D341Med (cell line): Measurements from ENCODE around the gene GNL2.

Source experiments
- DNase-seq: peaks from one replicate; pipeline ENCODE4 v3.0.0; 2012; ENCODE audit warnings: low spot score

Gene GNL2

DNA sequence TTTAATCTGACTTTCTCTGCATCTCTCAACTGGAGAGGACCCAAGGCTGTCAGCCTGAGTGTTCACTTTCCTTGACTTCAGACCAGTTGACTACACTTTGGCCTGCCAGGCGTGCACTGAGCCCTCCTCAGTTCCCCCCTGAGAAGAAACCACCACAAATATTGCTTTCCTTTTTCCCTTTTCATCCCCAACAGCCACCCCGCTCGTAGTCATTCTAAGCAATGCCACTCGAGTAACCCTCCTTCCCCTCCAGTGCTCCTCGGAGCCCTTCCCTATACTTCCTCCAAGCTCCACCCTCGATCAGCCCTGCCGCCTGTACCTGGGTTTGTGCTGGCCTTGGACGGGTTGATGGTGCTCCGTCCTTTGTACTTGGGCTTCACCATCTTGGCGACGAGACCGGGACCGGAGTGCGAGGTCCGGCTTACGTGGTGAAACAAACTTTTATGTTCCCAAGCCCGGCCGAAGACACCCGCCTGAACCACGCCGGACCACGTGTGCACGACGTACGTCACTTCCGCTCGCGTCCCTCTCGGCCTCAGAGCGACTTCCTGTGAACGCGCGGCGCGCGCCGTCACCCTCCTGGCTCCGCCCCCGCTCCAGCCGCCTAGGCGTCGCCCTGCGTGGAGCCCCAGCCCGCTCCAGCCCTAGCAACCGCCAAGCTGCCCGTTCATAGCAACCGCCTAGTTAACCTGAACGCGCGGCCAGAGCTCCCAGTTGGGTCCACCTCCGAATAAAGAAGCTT lies at the start of gene GNL2:
Gene GNL2, minus strand, starts transcription at position 498 of the 742 bp plus-strand sequence. Its CDS starts 115 bp downstream, at position 383.
- peak; percentile 99 for DNase-seq

DNA sequence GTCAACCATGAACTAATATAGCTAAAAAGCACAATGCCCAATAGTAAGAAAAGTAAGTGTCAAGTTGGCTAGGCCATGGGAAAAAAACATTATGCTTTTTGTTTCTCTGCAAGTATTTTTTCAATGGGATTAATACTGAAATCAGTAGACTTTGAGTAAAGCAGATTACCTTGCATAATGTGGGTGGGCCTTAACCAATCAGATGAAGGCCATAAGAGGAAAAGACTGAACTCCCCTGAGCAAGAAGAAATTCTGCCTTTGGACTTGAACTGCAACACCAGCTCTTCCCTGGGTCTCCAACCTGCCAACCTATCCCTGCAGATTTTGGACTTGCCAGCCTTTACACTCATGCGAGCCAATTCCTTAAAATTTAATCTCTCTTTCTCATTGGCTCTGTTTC lies 45.3 kb upstream of the GNL2 start:
- DNase-seq: no peak

- DNase-seq: no peak
Measured at GRCh38 chr1:37636435-37636834, 40.7 kb upstream of the GNL2 start.

DNA sequence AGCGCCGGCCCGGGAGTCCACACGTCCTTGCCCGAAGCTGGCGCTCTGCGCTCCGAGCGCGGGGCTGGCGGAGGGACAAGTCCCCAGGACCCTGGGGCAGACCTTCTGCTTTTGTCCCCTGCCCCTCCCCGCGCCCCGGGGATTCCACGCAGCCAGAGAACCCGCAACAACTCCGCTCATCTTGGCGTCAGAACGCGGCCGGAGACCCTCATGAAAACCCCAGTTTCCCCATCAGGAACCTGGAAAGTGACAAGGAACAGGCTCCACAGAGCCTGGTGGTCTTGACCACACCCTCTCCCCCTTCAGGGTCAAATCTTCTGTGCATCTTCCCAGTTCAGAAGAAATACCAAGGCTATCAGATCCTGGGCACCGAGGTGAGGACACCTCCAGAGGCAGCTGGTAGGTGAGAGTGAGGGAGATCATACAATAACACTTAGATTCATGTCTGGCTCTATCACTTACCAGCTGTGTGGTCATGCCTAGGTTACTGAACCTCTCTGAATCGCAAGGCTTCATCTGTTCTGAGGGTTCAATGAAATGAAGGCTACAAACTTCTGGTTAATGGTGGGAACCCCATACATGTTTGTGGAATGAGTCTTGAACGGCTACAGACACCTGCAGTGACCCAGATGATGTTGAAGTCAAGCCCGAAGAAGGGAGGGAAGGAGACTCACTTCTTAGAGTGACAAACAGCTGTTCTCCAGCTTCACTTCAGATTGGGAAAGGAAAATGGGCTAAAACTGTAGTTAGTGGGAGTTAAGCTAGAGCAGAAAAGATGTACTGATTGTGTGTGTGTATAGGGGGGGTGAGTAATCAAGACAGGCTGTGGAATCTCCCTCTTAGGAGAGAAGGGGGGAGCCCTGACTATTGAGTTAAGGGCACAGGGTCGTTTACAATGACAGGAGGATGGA lies 39.5 kb upstream of the GNL2 start:
- DNase-seq: no peak

DNA sequence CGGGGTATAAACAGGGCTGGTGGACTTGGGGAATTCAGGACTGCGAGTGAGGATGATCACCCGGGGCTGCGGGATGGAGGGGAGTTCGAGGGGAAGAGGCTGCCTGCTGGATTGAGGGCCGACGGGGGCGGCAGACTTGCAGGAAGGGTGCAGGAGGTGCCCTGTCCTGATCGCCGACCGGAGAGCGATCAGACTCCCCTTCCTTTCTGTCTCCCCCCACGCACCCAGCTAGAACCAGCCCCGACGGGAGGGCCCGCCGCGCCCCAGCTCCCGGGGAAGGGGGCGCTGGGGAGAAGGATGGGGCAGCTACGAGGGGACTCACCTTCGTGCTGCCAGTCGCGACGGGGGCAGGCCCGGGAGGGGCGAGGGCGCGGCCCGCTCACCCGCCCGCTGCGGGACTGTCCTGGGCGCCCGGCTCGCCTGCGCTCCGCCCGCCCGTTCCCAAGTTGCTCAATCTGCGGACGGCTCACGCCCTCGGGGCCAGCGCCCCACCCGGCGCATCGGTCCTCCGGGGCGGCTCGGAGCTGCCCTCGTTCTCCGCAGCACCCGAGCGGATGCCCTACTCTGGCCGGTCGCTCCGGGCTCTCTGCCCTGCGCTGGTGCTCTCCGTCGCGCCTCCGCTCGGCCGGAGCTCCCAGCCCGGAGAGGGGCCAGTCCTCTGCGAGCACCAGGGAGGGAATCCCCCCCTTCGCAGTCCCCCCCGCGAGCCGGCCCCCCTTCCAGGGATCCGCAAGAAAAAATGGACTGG lies 38.7 kb upstream of the GNL2 start, which contains the start of gene RSPO1:
Gene RSPO1, minus strand, starts transcription at position 649 of the 748 bp plus-strand sequence. CDS start 5,231 bp downstream, outside the sequence.
- DNase-seq: peak; percentile 68

DNA sequence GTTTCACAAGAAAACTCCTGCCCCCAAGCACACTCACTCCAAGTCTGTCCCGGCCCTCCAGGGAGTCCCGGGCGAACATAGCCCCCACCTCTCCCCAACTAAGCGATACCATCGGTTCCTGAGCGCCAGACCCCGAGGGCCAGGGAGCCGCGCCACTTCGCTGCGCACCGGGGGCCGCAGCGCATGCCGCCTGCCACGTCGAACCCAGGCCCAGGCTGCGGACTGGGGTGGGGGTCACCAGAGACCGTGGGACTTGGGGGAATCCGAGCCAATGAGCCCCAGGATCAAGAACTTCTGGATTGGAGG lies 38.2 kb upstream of the GNL2 start:
- peak; percentile 53 for DNase-seq

DNA sequence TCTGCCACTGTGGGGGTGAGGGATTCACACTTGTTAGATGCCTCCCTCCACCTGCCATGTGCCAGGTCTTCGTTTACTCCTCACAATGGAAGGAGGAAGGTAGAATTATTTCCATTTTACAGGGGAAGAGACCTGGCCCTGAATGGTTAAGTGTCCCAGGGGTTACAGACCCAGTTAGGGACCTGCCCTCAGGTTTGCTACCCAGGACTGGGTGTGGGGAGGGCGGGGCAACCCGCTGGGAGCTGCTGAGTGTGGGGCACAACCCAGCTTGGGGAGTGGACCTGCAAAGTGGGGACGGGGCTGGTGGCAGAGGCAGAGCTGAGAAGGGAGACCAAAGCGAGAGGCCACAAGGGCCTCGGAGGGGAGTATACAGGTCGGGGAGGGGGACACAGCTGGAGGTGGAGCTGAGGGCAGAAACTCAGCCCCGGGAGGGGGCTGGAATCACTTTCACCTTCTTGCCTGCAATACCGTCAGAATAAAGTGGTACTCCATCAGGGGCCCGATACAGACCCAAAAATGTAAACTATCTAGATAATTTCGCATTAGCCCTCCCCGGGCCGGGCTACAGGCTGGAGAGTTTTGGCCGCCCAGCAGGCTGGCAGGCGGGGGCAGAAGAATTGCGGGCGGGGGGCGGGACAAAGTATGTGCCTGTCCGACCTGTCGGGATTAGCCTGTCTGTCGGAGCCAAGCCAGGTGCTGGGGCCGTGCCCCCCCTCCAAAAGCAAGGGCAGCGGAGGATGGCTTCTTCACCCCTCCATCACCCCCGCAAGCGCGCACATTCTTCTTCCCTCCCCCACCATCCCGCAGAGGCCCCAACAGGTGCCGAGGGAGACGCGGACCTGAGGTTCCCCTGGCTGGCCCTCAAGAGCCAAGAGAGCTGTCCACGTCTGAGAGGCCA lies 37.6 kb upstream of the GNL2 start:
- DNase-seq: no peak

GRCh38 chr1:37631036-37631435 lies 35.3 kb upstream of the GNL2 start:
- DNase-seq: no peak

DNA sequence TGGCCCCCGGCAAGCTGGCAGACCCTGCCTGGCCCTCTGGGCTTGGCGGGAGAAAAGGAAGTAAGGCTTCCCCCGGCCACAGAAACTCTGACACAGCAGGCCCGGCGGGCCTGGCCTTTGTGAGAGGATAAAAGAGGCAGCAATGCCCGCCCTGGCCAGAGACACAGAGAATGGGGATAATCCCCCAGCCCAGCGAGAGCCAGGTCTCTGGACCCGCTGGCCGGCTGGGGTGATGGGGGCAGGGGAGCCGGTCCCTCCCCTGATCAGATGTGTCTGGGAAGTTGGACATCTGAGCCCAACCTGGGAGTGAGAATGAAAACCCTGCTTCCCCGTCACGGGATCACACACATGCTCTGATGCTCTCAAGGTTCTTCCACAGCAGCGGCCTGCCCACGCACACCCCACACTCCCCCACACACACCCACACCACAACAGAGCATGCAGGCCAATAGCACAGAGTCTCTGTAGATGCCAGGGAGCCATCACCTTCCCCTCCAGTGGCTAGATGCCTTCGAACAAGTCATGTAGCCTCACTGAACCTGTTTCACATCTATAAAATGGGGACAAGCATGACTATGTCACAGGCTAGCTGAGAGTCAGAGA lies 34.8 kb upstream of the GNL2 start:
- no peak for DNase-seq

DNA sequence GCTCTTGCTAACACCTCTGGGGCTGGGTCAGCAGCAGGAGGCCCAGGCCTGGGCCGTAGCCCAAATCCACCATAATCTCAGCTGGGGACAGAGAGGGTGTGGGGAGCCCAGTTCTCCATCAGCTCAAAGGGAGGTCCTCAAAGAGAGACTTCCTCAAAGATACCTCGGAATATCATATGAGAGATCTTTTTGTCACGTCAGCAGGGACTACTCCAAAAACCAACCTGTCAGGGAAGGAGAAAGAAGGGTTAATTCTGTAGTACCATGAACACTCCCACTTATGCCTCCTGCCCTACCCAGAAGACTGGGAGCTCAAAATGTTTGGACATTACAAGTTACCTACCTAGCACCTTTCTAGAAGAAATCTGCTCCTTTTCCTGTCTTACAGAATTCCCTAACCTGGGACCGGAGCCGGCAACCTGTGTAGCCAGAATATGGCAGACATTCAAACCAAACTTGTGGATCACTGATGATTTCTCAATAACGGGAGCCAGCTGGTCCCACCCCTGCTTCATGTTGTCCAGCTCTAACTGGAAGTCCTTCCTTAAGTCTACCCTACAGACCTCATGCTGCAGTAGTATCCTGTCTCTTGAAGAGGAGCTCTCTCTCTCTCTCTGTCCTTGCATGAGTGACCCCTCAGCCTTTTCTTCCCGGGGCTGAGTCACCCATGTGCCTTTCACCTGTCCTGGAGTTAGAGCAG lies 34.1 kb upstream of the GNL2 start:
- DNase-seq: no peak

DNA sequence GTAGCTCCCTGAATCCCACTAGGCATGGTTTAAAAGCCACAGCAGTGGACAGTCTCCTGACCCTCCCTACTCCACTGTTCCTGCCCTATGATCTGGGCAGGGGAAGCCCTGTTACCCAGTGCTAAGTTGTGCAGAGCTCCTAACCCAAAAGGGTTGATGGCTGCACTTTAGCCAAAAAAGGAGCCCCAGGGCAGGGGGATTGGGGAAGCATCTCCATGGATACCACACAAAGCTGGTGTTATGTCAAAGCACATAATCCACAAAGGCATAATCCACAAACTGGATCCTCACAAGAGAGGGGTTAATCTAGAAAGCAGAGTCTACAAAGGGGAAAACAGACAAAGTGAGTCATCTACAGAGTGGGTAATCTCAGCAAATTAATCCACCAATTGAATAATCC lies 33.3 kb upstream of the GNL2 start:
- no peak for DNase-seq

DNA sequence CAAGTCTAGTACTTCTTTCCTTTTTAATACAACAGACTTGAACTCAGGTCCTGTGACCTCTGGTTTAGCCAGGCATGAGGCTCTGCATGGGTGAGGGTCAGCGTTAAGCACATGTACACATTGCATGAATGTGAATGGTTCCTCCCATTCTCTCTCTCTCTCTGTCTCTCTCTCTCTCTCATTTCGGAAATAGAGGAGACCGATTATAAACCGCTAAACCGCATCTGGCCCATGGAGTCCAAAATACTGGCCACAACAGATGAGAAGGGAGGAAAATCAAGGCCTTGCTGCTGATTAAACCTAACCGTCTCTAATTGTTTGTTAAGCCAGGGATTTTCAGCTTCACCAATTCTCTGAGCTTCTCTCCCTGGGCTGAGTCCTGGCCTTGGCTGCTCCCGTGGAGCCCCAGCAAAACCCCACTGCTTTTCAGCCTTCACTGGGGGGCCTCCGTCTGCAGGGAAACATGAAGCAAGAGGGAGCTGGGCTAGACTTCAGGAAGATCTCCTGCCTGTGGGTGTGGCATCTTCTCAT lies 32.4 kb upstream of the GNL2 start:
- DNase-seq: peak; percentile 39

DNA sequence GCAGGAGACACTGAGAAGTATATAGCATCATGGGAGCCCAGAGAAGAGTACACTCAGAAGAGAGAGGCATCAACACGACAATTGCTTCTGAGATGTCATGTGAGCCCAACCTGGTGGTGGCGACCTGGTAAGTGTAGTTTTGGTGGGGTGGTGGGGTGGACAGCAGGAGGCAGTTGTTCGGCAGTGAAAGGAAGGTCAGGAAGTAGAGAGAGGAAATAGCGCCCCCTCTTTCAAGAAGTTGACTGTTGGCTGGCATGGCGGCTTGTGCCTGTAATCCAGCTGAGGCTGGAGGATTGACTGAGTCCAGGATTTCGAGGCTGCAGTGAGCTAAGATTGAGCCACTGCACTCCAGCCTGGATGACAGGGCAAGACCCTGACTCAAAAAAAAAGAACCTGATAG lies 26.4 kb upstream of the GNL2 start:
- DNase-seq: no peak

DNA sequence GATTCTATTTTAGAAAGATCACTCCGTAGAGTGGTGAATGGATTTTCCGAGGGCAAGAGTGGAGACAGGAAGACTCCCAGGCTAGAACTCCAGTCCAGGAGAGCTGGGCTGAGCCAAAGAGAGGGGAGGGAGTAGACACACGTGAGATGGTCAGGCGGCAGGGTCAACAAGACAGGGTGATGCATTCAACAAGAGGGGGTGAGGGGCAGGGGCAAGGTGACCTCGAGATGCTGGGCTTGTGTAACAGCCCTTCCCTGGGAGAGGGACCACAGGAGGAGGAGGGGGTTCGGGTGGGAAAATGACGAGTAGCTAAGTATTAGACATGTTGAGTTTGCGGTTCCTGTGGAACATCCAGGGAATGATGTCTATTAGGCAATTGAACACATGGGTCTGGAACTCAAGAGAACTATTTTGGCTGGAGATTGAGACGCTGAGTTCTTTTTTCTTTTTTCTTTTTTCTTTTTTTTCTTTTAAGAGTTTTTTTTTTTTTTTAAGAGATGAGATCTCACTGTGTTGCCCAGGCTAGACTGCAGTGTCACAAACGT lies 25.7 kb upstream of the GNL2 start:
- DNase-seq: no peak

GRCh38 chr1:37620707-37621106 lies 25.0 kb upstream of the GNL2 start:
- DNase-seq: no peak

- DNase-seq: no peak
Measured at GRCh38 chr1:37616330-37616729, 20.6 kb upstream of the GNL2 start.

GRCh38 chr1:37614105-37614504 lies 18.4 kb upstream of the GNL2 start:
- DNase-seq: no peak

DNA sequence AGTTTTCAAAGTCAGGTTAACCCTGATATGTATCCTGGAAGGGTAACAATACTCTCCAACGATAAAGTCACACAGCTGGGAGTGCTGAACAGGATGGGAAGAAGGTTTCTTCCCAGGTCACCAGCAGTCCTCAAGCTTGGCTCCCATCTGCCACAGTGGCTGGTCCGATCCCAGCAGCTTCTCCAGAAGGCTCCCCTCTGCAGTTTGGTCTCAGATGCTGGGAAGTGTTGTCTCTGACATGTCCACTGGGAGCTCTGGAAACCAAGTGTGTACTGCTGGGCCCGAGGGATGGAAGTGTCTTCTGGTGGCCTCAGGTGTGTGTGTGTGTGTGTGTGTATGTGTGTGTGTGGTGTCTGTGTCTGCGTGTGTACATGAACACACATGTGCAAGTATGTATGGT lies 16.4 kb upstream of the GNL2 start:
- DNase-seq: no peak

DNA sequence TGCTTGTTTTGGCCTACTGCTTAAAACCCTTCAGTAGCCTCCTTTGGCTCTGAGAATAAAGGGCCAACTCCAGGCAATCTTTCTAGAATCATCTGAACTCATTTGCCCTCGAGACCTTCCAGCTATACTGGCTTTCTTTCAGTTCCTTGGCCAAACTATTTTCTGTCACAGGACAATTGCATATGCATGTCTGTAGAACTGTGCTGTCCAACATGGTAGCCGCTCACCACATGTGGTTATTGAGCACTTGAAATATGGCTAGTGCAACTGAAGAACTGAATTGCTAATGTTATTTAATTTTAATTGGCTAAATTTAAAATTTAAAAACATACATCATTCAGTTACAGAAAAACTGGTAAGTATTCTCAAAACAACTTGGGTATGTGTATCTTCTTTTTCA lies 14.3 kb upstream of the GNL2 start:
- DNase-seq: no peak

GRCh38 chr1:37609002-37609401 lies 13.3 kb upstream of the GNL2 start:
- no peak for DNase-seq
